ENCODE results near the gene FRMD4A. TPM values are rescaled to one million over a fixed set of nuclear protein-coding genes. Genes with fewer than 3 reads are reported as not detected.
"Not testable (repeated sequence)": the region's sequence is repeated elsewhere in the genome, so short reads cannot be mapped to it uniquely, and the experiment has no call there.

FRMD4A gene
- total and polyA plus RNA-seq, 2 experiments from 2014 or later: 3.7 to 12.6 TPM

GRCh38 chr10:14072541-14072940 lies 258.2 kb downstream of the FRMD4A start:
- Histone ChIP-seq H3K4me1 (ENCODE audit: low read depth) (peaks cover 6% of the 10 kb centered on the region), H3K9me3 (ENCODE audit: low read depth) (no peaks in the 10 kb centered on the region), H3K27ac (no peak overlapping the region), H3K36me3 (no peaks in the 10 kb centered on the region), H3K4me3 (no peak overlapping the region), H3K27me3 (no peaks in the 10 kb centered on the region)
- no peak for TF ChIP-seq CTCF (IDR thresholded peaks at IDR 0.05; ENCODE audit: low read depth, low read length)
- DNase-seq (ENCODE audit: low read depth in 1 of 2, low spot score in 1 of 2): no peak

- H3K9me3 ChIP-seq (ENCODE audit: low read depth): no peaks in the 10 kb centered on the region
- no peak for DNase-seq (ENCODE audit: low read depth in 1 of 2, low spot score in 1 of 2)
- H3K4me3 ChIP-seq: no peak overlapping the region
- no peak for TF ChIP-seq CTCF (IDR thresholded peaks at IDR 0.05; ENCODE audit: low read depth, low read length)
- H3K4me1 ChIP-seq (ENCODE audit: low read depth): peaks cover 6% of the 10 kb centered on the region
- H3K27me3 ChIP-seq: no peaks in the 10 kb centered on the region
- no peaks in the 10 kb centered on the region for H3K36me3 ChIP-seq
- H3K27ac ChIP-seq: no peak overlapping the region
Measured at GRCh38 chr10:14071956-14072355, 258.8 kb downstream of the FRMD4A start.

- TF ChIP-seq CTCF (IDR thresholded peaks at IDR 0.05; ENCODE audit: low read depth, low read length): no peak
Measured at GRCh38 chr10:14068601-14069250, 262.0 kb downstream of the FRMD4A start.

GRCh38 chr10:14067638-14068037 lies 263.1 kb downstream of the FRMD4A start:
- H3K4me3 ChIP-seq; DNase-seq (ENCODE audit: low read depth in 1 of 2, low spot score in 1 of 2); H3K9me3 ChIP-seq (ENCODE audit: low read depth); H3K27ac ChIP-seq; H3K4me1 ChIP-seq (ENCODE audit: low read depth); H3K36me3 ChIP-seq; H3K27me3 ChIP-seq: not testable (repeated sequence)

More at GRCh38 chr10:14068601-14069250, 262.0 kb downstream of the FRMD4A start:
- DNase-seq (ENCODE audit: low read depth in 1 of 2, low spot score in 1 of 2): no peak
- Histone ChIP-seq H3K9me3 (ENCODE audit: low read depth) (no peaks in the 10 kb centered on the region), H3K36me3 (no peaks in the 10 kb centered on the region), H3K27me3 (no peaks in the 10 kb centered on the region), H3K27ac (no peak overlapping the region), H3K4me3 (no peak overlapping the region), H3K4me1 (ENCODE audit: low read depth) (peaks cover 6% of the 10 kb centered on the region)

GRCh38 chr10:14066106-14066505 lies 264.6 kb downstream of the FRMD4A start:
- Histone ChIP-seq H3K9me3 (ENCODE audit: low read depth) (no peaks in the 10 kb centered on the region), H3K4me3 (no peak overlapping the region), H3K4me1 (ENCODE audit: low read depth) (peaks cover 8% of the 10 kb centered on the region), H3K27me3 (no peaks in the 10 kb centered on the region), H3K36me3 (no peaks in the 10 kb centered on the region), H3K27ac (no peak overlapping the region)
- TF ChIP-seq CTCF (IDR thresholded peaks at IDR 0.05; ENCODE audit: low read depth, low read length): no peak
- DNase-seq (ENCODE audit: low read depth in 1 of 2, low spot score in 1 of 2): no peak

GRCh38 chr10:14063531-14064285 lies 267.0 kb downstream of the FRMD4A start:
- peak overlapping the region; percentile 31 for H3K27ac ChIP-seq
- no peak for TF ChIP-seq CTCF (IDR thresholded peaks at IDR 0.05; ENCODE audit: low read depth, low read length)
- DNase-seq (ENCODE audit: low read depth in 1 of 2, low spot score in 1 of 2): peak; percentile 44 to 95
- no peaks in the 10 kb centered on the region for H3K27me3 ChIP-seq
- H3K9me3 ChIP-seq (ENCODE audit: low read depth): no peaks in the 10 kb centered on the region
- H3K4me3 ChIP-seq: no peak overlapping the region
- peaks cover 8% of the 10 kb centered on the region for H3K4me1 ChIP-seq (ENCODE audit: low read depth)
- H3K36me3 ChIP-seq: no peaks in the 10 kb centered on the region
